GM12878 (cell line): Measurements from ENCODE around the gene DLG2.

ENCODE experiments used
- CTCF ChIP-seq, 3 experiments: IDR thresholded peaks in 2 of 3; conservative IDR thresholded peaks in 1 of 3; 2 replicates each; pipeline ENCODE4 v1.5.1; 2011; ENCODE audit warnings: low read depth in 3 of 3, low read length in 3 of 3, mild to moderate bottlenecking in 3 of 3, control low read depth in 2 of 3, moderate library complexity in 2 of 3, inconsistent platforms in 1 of 3, mixed read lengths in 1 of 3; ENCODE audit not compliant: control insufficient read depth in 2 of 3, insufficient read depth in 1 of 3; ENCODE audit errors: extremely low read depth in 1 of 3
- EZH2 ChIP-seq: IDR thresholded peaks from 2 replicates; pipeline ENCODE4 v1.6.1; 2012; ENCODE audit warnings: low read depth, mild to moderate bottlenecking, control low read depth, inconsistent platforms, low read length, borderline replicate concordance; ENCODE audit not compliant: control insufficient read depth
- GABPA ChIP-seq: IDR thresholded peaks from 2 replicates; pipeline ENCODE4 v1.6.1; 2014; ENCODE audit warnings: antibody characterized with exemption, low read depth, mild to moderate bottlenecking, inconsistent platforms
- POU2F2 ChIP-seq: IDR thresholded peaks from 3 replicates; pipeline ENCODE4 v1.6.1; 2011; ENCODE audit warnings: low read depth, mild to moderate bottlenecking, low read length, borderline replicate concordance
- RAD21 ChIP-seq: IDR thresholded peaks from 2 replicates; pipeline ENCODE4 v1.6.1; 2011; ENCODE audit warnings: mild to moderate bottlenecking, low read depth, low read length, moderate library complexity; ENCODE audit not compliant: insufficient read depth
- SUPT20H ChIP-seq: IDR thresholded peaks from 2 replicates; pipeline ENCODE4 v1.6.1; 2011; ENCODE audit warnings: low read depth, mild to moderate bottlenecking, low read length, moderate library complexity, borderline replicate concordance; ENCODE audit not compliant: control insufficient read depth
- TCF3 ChIP-seq: IDR thresholded peaks from 2 replicates; pipeline ENCODE4 v1.6.1; 2012; ENCODE audit warnings: low read depth, mild to moderate bottlenecking, low read length, borderline replicate concordance; ENCODE audit not compliant: insufficient read depth
- USF2 ChIP-seq: IDR thresholded peaks from 2 replicates; pipeline ENCODE4 v1.6.1; 2011; ENCODE audit warnings: low read depth, low read length, improper control_type of control experiment, borderline replicate concordance

GRCh38 chr11:84870486-84870885, 756.7 kb downstream of the DLG2 start:
- TF ChIP-seq CTCF (IDR thresholded peaks at IDR 0.05 in 2 of 3, conservative IDR thresholded peaks at IDR 0.05 in 1 of 3; ENCODE audit: control insufficient read depth in 2 of 3, extremely low read depth in 1 of 3, insufficient read depth in 1 of 3, low read depth in 3 of 3, low read length in 3 of 3), result no peak
- TF ChIP-seq GABPA, result no peak
- no peak for TF ChIP-seq USF2
- no peak for TF ChIP-seq SUPT20H
- no peak for TF ChIP-seq POU2F2
- no peak for TF ChIP-seq TCF3
- no peak for TF ChIP-seq EZH2
- TF ChIP-seq RAD21, result no peak
